ENCODE measurements around the gene CUTC.
"Not testable (repeated sequence)": the region's sequence is repeated elsewhere in the genome, so short reads cannot be mapped to it uniquely, and the experiment has no call there.

Gene CUTC

DNA sequence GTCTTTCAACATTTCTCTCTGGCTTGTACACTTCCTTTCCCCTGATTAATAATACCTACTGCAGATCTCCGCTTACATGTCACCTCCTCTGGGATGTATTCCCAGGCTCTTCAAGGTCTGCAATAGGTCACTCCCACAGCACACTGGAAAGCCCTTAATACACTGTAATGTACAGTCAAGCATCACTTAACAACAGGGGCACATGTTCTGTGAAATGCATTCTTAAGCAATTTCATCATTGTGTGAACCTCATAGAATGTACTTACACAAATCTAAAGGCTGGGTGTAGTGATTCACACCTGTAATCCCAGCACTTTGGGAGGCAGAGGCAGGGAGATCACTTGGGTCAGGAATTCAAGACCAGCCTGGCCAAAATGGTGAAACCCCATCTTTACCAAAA is 2.0 kb upstream of the CUTC start:
- H3K27me3 ChIP-seq (ENCODE audit: low read depth), result no peaks in the 10 kb centered on the region
- peaks cover 4% of the 10 kb centered on the region; the same call in 1 of the 2 replicates for H3K4me1 ChIP-seq
- no peaks in the 10 kb centered on the region for H3K9me3 ChIP-seq
- no peak overlapping the region for H3K4me3 ChIP-seq
- in situ Hi-C loops (cut with MboI; ENCODE audit: low sequenced_read_pairs), result no loop called here
- H3K36me3 ChIP-seq (replicated peaks), result peaks cover 37% of the 10 kb centered on the region
- no peak for DNase-seq (ENCODE audit: low spot score in 2 of 2)

- Histone ChIP-seq H3K9me3 (no peaks in the 10 kb centered on the region), H3K4me3 (peak overlapping the region; percentile 66), H3K4me1 (peaks cover 4% of the 10 kb centered on the region; the same call in 1 of the 2 replicates), H3K27me3 (ENCODE audit: low read depth) (no peaks in the 10 kb centered on the region), H3K36me3 (replicated peaks) (peaks cover 29% of the 10 kb centered on the region)
- no peak for DNase-seq (ENCODE audit: low spot score in 2 of 2)
- in situ Hi-C loops (cut with MboI; ENCODE audit: low sequenced_read_pairs), result no loop called here
Measured at GRCh38 chr10:99731306-99732032, 565 bp upstream of the CUTC start.

- H3K4me1 ChIP-seq, result peaks cover 4% of the 10 kb centered on the region; the same call in 1 of the 2 replicates
- H3K36me3 ChIP-seq (replicated peaks), result peaks cover 29% of the 10 kb centered on the region
- in situ Hi-C loops (cut with MboI; ENCODE audit: low sequenced_read_pairs), result no loop called here
- peak in 1 of 2 experiments; percentile 13 for DNase-seq (ENCODE audit: low spot score in 2 of 2)
- H3K27me3 ChIP-seq (ENCODE audit: low read depth), result no peaks in the 10 kb centered on the region
- no peaks in the 10 kb centered on the region for H3K9me3 ChIP-seq
- H3K4me3 ChIP-seq, result peak overlapping the region; percentile 66
Measured at GRCh38 chr10:99733366-99733765, 1.3 kb downstream of the CUTC start.

- H3K4me3 ChIP-seq; DNase-seq (ENCODE audit: low spot score in 2 of 2); H3K4me1 ChIP-seq; in situ Hi-C loops (cut with MboI; ENCODE audit: low sequenced_read_pairs); H3K9me3 ChIP-seq; H3K27me3 ChIP-seq (ENCODE audit: low read depth): not testable (repeated sequence)
- peaks cover 29% of the 10 kb centered on the region for H3K36me3 ChIP-seq (replicated peaks)
Measured at GRCh38 chr10:99734111-99734510, 2.1 kb downstream of the CUTC start.

DNA sequence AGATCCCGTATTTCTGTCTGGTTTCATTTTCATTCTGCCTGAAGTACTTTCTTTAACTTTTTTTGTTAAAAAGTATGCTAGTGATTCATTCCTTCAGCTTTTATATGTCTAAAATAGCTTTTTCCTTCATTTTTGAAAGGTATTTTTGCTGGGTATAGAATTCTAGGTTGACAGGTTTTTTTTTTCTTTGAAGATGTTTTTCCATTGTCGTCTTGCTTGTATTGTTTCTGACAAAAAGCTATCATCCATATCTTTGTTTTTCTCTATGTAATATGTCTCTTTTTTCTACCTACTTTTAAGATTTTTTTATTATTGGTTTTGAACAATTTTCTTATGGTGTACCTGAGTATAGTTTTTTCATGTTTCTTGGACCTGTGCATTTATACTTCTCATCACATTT is 8.2 kb downstream of the CUTC start:
- DNase-seq (ENCODE audit: low spot score in 2 of 2), result no peak
- Histone ChIP-seq H3K4me3 (no peak overlapping the region), H3K9me3 (peaks cover 3% of the 10 kb centered on the region), H3K4me1 (peaks cover 16% of the 10 kb centered on the region), H3K36me3 (replicated peaks) (peaks cover 78% of the 10 kb centered on the region), H3K27me3 (ENCODE audit: low read depth) (no peaks in the 10 kb centered on the region)
- in situ Hi-C loops (cut with MboI; ENCODE audit: low sequenced_read_pairs), result no loop called here

- no peak for DNase-seq (ENCODE audit: low spot score in 2 of 2)
- peaks cover 3% of the 10 kb centered on the region for H3K9me3 ChIP-seq
- H3K27me3 ChIP-seq (ENCODE audit: low read depth), result no peaks in the 10 kb centered on the region
- H3K36me3 ChIP-seq (replicated peaks), result peaks cover 84% of the 10 kb centered on the region
- peaks cover 16% of the 10 kb centered on the region for H3K4me1 ChIP-seq
- H3K4me3 ChIP-seq, result no peak overlapping the region
- in situ Hi-C loops (cut with MboI; ENCODE audit: low sequenced_read_pairs), result no loop called here
Measured at GRCh38 chr10:99740933-99741559, 9.0 kb downstream of the CUTC start.

DNA sequence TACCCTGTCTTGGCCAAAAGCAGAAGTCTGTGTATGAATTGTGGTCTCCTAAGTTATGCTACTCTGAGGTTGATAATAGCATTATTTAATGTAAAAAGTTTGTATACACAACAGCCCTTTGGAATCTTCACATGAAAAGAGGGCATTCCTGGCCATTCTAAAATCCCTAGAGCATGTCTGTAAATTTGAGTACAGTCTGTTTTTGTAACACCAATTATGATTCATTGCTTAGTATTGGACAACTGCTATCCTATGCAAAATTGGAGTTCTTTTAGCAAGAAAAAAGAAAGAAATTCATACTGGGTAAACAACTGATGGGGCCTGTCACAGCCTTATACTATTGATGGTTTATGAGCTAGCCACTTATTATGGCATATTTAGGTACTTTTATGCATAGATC is 10.2 kb downstream of the CUTC start:
- in situ Hi-C loops (cut with MboI; ENCODE audit: low sequenced_read_pairs), result no loop called here
- peaks cover 16% of the 10 kb centered on the region for H3K4me1 ChIP-seq

GRCh38 chr10:99742701-99743100 is 10.7 kb downstream of the CUTC start:
- no peak overlapping the region for H3K4me3 ChIP-seq
- H3K36me3 ChIP-seq (replicated peaks), result peaks cover 82% of the 10 kb centered on the region
- peaks cover 16% of the 10 kb centered on the region for H3K4me1 ChIP-seq
- in situ Hi-C loops (cut with MboI; ENCODE audit: low sequenced_read_pairs), result no loop called here
- peaks cover 3% of the 10 kb centered on the region for H3K9me3 ChIP-seq
- no peak for DNase-seq (ENCODE audit: low spot score in 2 of 2)
- no peaks in the 10 kb centered on the region for H3K27me3 ChIP-seq (ENCODE audit: low read depth)

More for the DNA sequence above, 10.2 kb downstream of the CUTC start:
- Histone ChIP-seq H3K9me3 (peaks cover 3% of the 10 kb centered on the region), H3K4me3 (no peak overlapping the region), H3K36me3 (replicated peaks) (peaks cover 82% of the 10 kb centered on the region), H3K27me3 (ENCODE audit: low read depth) (no peaks in the 10 kb centered on the region)
- peak in 1 of 2 experiments; percentile 38 for DNase-seq (ENCODE audit: low spot score in 2 of 2)

DNA sequence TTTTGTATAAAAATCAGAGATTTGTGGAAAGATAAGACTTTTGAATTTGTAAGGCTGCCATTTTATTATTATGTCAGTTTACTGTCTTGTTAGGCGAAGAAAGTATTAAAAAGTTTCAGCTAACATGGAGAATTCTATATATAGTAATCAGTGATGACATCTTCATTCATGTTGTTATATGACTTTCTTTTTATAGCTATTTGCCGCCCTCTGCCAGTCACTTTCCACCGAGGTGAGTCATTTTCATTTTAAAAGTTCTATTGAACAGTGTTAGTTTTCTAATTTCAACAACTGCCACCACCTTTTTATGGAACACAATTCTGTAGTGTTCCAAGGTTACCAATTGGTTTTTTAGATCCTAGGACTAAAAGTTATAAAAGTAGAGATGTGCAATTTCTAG is 11.8 kb downstream of the CUTC start:
- H3K4me3 ChIP-seq, result no peak overlapping the region
- peaks cover 16% of the 10 kb centered on the region for H3K4me1 ChIP-seq
- H3K36me3 ChIP-seq (replicated peaks), result peaks cover 85% of the 10 kb centered on the region
- no peak for DNase-seq (ENCODE audit: low spot score in 2 of 2)
- peaks cover 3% of the 10 kb centered on the region for H3K9me3 ChIP-seq
- in situ Hi-C loops (cut with MboI; ENCODE audit: low sequenced_read_pairs), result no loop called here
- no peaks in the 10 kb centered on the region for H3K27me3 ChIP-seq (ENCODE audit: low read depth)

GRCh38 chr10:99746166-99746565 is 14.1 kb downstream of the CUTC start:
- H3K4me3 ChIP-seq; DNase-seq (ENCODE audit: low spot score in 2 of 2); in situ Hi-C loops (cut with MboI; ENCODE audit: low sequenced_read_pairs); H3K27me3 ChIP-seq (ENCODE audit: low read depth); H3K9me3 ChIP-seq: not testable (repeated sequence)
- peaks cover 71% of the 10 kb centered on the region for H3K36me3 ChIP-seq (replicated peaks)
- peaks cover 16% of the 10 kb centered on the region for H3K4me1 ChIP-seq

- no peak for DNase-seq (ENCODE audit: low spot score in 2 of 2)
- Histone ChIP-seq H3K27me3 (ENCODE audit: low read depth) (no peaks in the 10 kb centered on the region), H3K4me1 (no peaks in the 10 kb centered on the region), H3K4me3 (no peak overlapping the region), H3K36me3 (replicated peaks) (peaks cover 62% of the 10 kb centered on the region), H3K9me3 (no peaks in the 10 kb centered on the region)
- in situ Hi-C loops (cut with MboI; ENCODE audit: low sequenced_read_pairs), result no loop called here
Measured at GRCh38 chr10:99748823-99749451, 16.9 kb downstream of the CUTC start.

DNA sequence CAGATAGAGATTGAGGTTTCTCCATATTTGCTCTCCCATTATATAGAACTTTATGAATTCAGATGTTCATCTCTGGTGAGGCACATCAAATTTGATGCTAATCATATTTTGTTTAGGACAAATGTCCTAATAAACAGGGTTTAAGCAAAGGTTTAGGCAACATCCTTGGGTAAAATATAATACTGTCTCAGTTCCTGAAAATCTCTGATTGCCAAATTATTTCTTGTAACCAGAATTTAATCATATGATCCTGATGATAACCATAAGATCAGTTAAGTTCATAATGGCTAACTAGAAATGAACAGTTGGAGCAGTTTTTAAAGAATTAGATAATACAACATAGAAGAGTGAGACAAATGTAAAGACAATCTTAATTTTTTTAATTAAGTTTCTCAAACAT is 18.6 kb downstream of the CUTC start:
- Histone ChIP-seq H3K9me3 (no peaks in the 10 kb centered on the region), H3K4me1 (no peaks in the 10 kb centered on the region), H3K36me3 (replicated peaks) (peaks cover 57% of the 10 kb centered on the region), H3K27me3 (ENCODE audit: low read depth) (no peaks in the 10 kb centered on the region), H3K4me3 (no peak overlapping the region)
- in situ Hi-C loops (cut with MboI; ENCODE audit: low sequenced_read_pairs), result no loop called here
- DNase-seq (ENCODE audit: low spot score in 2 of 2), result no peak

DNA sequence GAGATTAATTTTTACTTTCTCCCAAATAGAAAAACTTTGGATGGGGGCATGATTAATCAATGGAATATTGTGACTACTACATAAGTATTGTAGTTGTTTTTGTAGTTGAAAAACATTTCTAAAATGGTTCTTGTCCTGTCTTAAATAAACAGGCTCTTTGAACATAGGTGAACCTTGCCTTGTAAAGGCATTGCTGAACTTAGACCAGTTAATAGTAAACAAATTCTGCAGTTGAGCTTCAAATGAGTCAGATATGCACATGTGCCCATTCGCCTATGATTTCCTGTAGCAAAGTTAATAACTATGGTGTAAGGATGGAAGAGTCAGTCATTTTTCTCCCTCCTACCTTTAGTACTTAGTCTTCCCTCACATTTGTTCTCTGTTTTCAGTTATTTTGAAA is 22.6 kb downstream of the CUTC start:
- in situ Hi-C loops (cut with MboI; ENCODE audit: low sequenced_read_pairs), result no loop called here
- H3K4me1 ChIP-seq, result peaks cover 11% of the 10 kb centered on the region; the same call in 1 of the 2 replicates
- peaks cover 35% of the 10 kb centered on the region for H3K36me3 ChIP-seq (replicated peaks)

DNA sequence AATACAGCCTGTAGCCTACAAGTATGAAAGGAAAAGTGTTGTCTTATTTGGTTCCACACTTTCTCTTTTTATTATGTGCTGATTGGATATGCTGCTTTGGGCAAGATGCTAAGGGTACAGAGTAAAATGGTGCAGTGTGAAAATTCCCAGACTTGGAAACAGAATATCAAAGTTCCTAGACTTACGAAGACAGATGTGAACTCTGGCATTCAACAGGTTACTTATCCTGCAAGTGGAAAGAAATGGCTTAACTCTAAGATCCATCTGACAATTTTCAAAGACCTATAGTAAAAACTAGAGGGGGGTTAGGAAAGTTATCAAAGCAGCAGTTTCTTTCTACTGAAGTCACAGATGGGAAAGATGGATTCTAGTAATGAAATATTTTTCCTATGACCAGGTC is 24.1 kb downstream of the CUTC start:
- Histone ChIP-seq H3K4me3 (no peak overlapping the region), H3K36me3 (replicated peaks) (peaks cover 34% of the 10 kb centered on the region), H3K27me3 (ENCODE audit: low read depth) (no peaks in the 10 kb centered on the region), H3K4me1 (peaks cover 11% of the 10 kb centered on the region; the same call in 1 of the 2 replicates), H3K9me3 (no peaks in the 10 kb centered on the region)
- in situ Hi-C loops (cut with MboI; ENCODE audit: low sequenced_read_pairs), result no loop called here
- DNase-seq (ENCODE audit: low spot score in 2 of 2), result no peak

More for the DNA sequence above, 22.6 kb downstream of the CUTC start:
- Histone ChIP-seq H3K9me3 (no peaks in the 10 kb centered on the region), H3K4me3 (no peak overlapping the region), H3K27me3 (ENCODE audit: low read depth) (no peaks in the 10 kb centered on the region)
- DNase-seq (ENCODE audit: low spot score in 2 of 2), result no peak
